ENCODE data around the gene CHMP1B.

DNA sequence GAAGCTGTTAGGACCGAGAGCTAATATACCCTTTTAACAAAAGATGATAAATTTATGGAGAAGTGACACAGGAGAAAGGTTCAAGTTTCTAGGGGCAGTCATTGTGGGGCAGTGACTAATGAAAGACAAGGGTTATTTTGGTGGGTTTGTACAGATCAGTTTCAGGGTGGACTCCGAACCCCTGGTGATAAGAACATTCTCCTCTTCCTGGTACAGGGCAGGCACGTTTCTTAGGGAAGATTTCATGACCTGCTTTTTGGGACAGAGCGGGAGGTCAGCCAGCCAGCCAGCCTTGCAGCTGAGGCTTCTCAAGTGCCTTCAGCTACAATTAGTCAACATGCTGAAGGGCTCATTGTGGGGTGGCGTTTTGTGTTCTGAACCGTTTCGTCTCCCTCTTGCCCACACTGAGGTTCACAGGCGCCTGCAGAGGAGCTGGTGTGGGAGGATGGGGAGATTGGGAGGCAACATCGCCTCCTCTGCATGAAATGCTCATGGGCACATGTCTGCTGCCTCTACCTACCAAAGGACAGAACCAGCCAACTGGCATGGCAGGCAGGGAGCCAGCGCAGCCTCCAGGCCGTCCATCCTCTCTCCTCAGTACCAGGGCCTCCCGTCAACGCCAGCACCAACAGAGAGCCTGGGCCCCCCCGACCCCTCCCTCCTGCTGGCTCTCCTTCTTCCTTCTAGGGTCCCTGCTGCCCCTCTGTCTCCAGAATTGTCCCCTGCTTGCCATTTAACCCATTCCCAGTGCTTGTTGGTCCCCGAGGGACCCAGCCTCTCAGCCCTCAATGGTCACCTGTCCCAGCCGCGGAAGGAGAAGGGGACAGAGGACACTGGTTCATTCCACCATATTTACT is 9.6 kb downstream of the CHMP1B start:
- TF ChIP-seq CTCF (IDR thresholded peaks at IDR 0.05): no peak
- TF ChIP-seq POLR2A (IDR thresholded peaks at IDR 0.05): no peak

Measured in testis (tissue), 2 donors.